CD4-positive, alpha-beta T cell treated with Interferon alpha-2 for 1 hour (primary cell): ENCODE data around the gene GUCY2F.

Experiments used
- DNase-seq, 2 donors: peaks; one replicate each; pipeline ENCODE4 v3.0.0-alpha.2; 2020 to 2022

GUCY2F gene

GRCh38 chrX:109327251-109327650 is 154.6 kb downstream of the GUCY2F start:
- DNase-seq, result no peak
